Left cardiac atrium (tissue), 4 donors: ENCODE results near the gene TRIM33. TPM values are rescaled to one million over a fixed set of nuclear protein-coding genes. Genes with fewer than 3 reads are reported as not detected.
A peak's percentile ranks its signal among the peaks of the same experiment; 100 is the strongest.
"Not testable (repeated sequence)": the region's sequence is repeated elsewhere in the genome, so short reads cannot be mapped to it uniquely, and the experiment has no call there.

Experiments used
- ATAC-seq, 2 donors: fragments of 200-7000 bp; cut with Tn5 transposase; one replicate each; pipeline ENCODE4 v1.9.1; 2020; ENCODE audit warnings: mild to moderate bottlenecking in 2 of 2, moderate library complexity in 2 of 2
- DNase-seq: peaks from one replicate; pipeline ENCODE4 v3.0.0-alpha.2; 2020
- intact Hi-C, 2 donors: fragments of 100-400 bp; cut with DNase I; formaldehyde crosslinking; loops; one replicate each; pipeline versions ENCODE4 v1.14.1 to v1.15.1; 2022 to 2023
- total RNA-seq, 2 donors: library from RNA; stranded (reverse); fragmentation: NEBNext Ultra II Directional; extraction: Animal tissue kit (Norgen Biotek cat#: 25700); gene quantifications; one replicate each; pipeline ENCODE4 v1.2.1, GENCODE V29; 2021
- donor health status: DM: no; HTN: yes; CAD: no.
- donor health status: DM: no; HTN: yes; CAD: no; lungs with severe emphysema.
- donor health status: DM: yes; HTN: yes; CAD: no.
- donor health status: Dilated cardiomyopathy.

TRIM33 gene
- total RNA-seq, 2 donors from 2014 or later = 15.3 to 16.7 TPM

GRCh38 chr1:114437812-114438211, 73.2 kb downstream of the TRIM33 start:
- ATAC-seq = no peak
- intact Hi-C loops = no loop called here
- no peak for DNase-seq

- DNase-seq (no peak), ATAC-seq (no peak)
- intact Hi-C loops = no loop called here
Measured at GRCh38 chr1:114436799-114437198, 74.2 kb downstream of the TRIM33 start.

GRCh38 chr1:114435088-114435715, 75.8 kb downstream of the TRIM33 start:
- DNase-seq = no peak
- intact Hi-C loops = no loop called here
- no peak for ATAC-seq

- DNase-seq (no peak), ATAC-seq (no peak)
- intact Hi-C loops = no loop called here
Measured at GRCh38 chr1:114431026-114431425, 80.0 kb downstream of the TRIM33 start.

GRCh38 chr1:114428083-114428754, 82.8 kb downstream of the TRIM33 start:
- ATAC-seq (no peak), DNase-seq (no peak)
- intact Hi-C loops = loop anchor here in 1 of 2 donors (5.0 kb wide), 1 partner anchor 81 kb away; no protein-coding TSS in a partner anchor

- intact Hi-C loops = loop anchor here in 1 of 2 donors (5.0 kb wide), 1 partner anchor 80 kb away; no protein-coding TSS in a partner anchor
- ATAC-seq (no peak), DNase-seq (no peak)
Measured at GRCh38 chr1:114427612-114428011, 83.4 kb downstream of the TRIM33 start.

- DNase-seq = no peak
- intact Hi-C loops = no loop called here
- no peak for ATAC-seq
Measured at GRCh38 chr1:114423455-114423854, 87.5 kb downstream of the TRIM33 start.

GRCh38 chr1:114418948-114419347, 92.1 kb downstream of the TRIM33 start:
- DNase-seq, ATAC-seq, intact Hi-C loops: not testable (repeated sequence)

GRCh38 chr1:114397601-114398000, 113.4 kb downstream of the TRIM33 start:
- intact Hi-C loops = no loop called here
- ATAC-seq (no peak), DNase-seq (no peak)

- intact Hi-C loops = no loop called here
- ATAC-seq (no peak), DNase-seq (no peak)
Measured at GRCh38 chr1:114395863-114396262, 115.1 kb downstream of the TRIM33 start.

- ATAC-seq = no peak
- intact Hi-C loops = no loop called here
- no peak for DNase-seq
Measured at GRCh38 chr1:114390960-114391359, 120.0 kb downstream of the TRIM33 start.

GRCh38 chr1:114390361-114390760, 120.6 kb downstream of the TRIM33 start:
- DNase-seq = no peak
- intact Hi-C loops = no loop called here
- ATAC-seq = no peak

- intact Hi-C loops = no loop called here
Measured at GRCh38 chr1:114388432-114389003, 122.5 kb downstream of the TRIM33 start.

GRCh38 chr1:114387585-114387984, 123.4 kb downstream of the TRIM33 start:
- intact Hi-C loops, DNase-seq, ATAC-seq: not testable (repeated sequence)

More at GRCh38 chr1:114388432-114389003, 122.5 kb downstream of the TRIM33 start:
- DNase-seq = no peak
- no peak for ATAC-seq

GRCh38 chr1:114387010-114387360, 124.0 kb downstream of the TRIM33 start:
- intact Hi-C loops = no loop called here
- DNase-seq (no peak), ATAC-seq (no peak)

- DNase-seq (no peak), ATAC-seq (peak in 1 of 2 donors; percentile 53)
- intact Hi-C loops = no loop called here
Measured at GRCh38 chr1:114386129-114387009, 124.6 kb downstream of the TRIM33 start.

- intact Hi-C loops = no loop called here
- ATAC-seq (no peak), DNase-seq (no peak)
Measured at GRCh38 chr1:114384922-114385321, 126.1 kb downstream of the TRIM33 start.

GRCh38 chr1:114379987-114380386, 131.0 kb downstream of the TRIM33 start:
- DNase-seq (no peak), ATAC-seq (no peak)
- intact Hi-C loops = no loop called here

- DNase-seq (no peak), ATAC-seq (no peak)
- intact Hi-C loops = no loop called here
Measured at GRCh38 chr1:114379358-114379757, 131.6 kb downstream of the TRIM33 start.

- intact Hi-C loops = no loop called here
- ATAC-seq (no peak), DNase-seq (no peak)
Measured at GRCh38 chr1:114377356-114377755, 133.6 kb downstream of the TRIM33 start.
